ENCODE results near the gene TRMT10B.

TRMT10B gene

GRCh38 chr9:37753489-37754190 lies at the start of gene TRMT10B:
Gene TRMT10B (plus strand): TSS chr9:37753805. CDS start chr9:37761932, 8,127 bp downstream.
- peak; percentile 64 for DNase-seq (ENCODE audit: low read depth)

- no peak for DNase-seq (ENCODE audit: low read depth)
Observed at GRCh38 chr9:37705787-37706186, 47.8 kb upstream of the TRMT10B start.

- no peak for DNase-seq (ENCODE audit: low read depth)
Observed at GRCh38 chr9:37706290-37706689, 47.3 kb upstream of the TRMT10B start.

- no peak for DNase-seq (ENCODE audit: low read depth)
Observed at GRCh38 chr9:37707748-37708147, 45.9 kb upstream of the TRMT10B start.

GRCh38 chr9:37710046-37710445 lies 43.6 kb upstream of the TRMT10B start:
- DNase-seq (ENCODE audit: low read depth), result no peak

- no peak for DNase-seq (ENCODE audit: low read depth)
Observed at GRCh38 chr9:37715260-37715659, 38.3 kb upstream of the TRMT10B start.

GRCh38 chr9:37715991-37716505 lies 37.6 kb upstream of the TRMT10B start:
- no peak for DNase-seq (ENCODE audit: low read depth)

- no peak for DNase-seq (ENCODE audit: low read depth)
Observed at GRCh38 chr9:37719526-37719925, 34.1 kb upstream of the TRMT10B start.

- no peak for DNase-seq (ENCODE audit: low read depth)
Observed at GRCh38 chr9:37727013-37727412, 26.6 kb upstream of the TRMT10B start.

GRCh38 chr9:37729499-37729898 lies 24.1 kb upstream of the TRMT10B start:
- no peak for DNase-seq (ENCODE audit: low read depth)

GRCh38 chr9:37730256-37730655 lies 23.3 kb upstream of the TRMT10B start:
- DNase-seq (ENCODE audit: low read depth), result no peak

GRCh38 chr9:37730839-37731238 lies 22.8 kb upstream of the TRMT10B start:
- no peak for DNase-seq (ENCODE audit: low read depth)

GRCh38 chr9:37732086-37732741 lies 21.4 kb upstream of the TRMT10B start:
- no peak for DNase-seq (ENCODE audit: low read depth)

GRCh38 chr9:37732952-37733351 lies 20.7 kb upstream of the TRMT10B start:
- DNase-seq (ENCODE audit: low read depth), result no peak

- no peak for DNase-seq (ENCODE audit: low read depth)
Observed at GRCh38 chr9:37739222-37739621, 14.4 kb upstream of the TRMT10B start.

- DNase-seq (ENCODE audit: low read depth), result no peak
Observed at GRCh38 chr9:37740128-37740527, 13.5 kb upstream of the TRMT10B start.

- no peak for DNase-seq (ENCODE audit: low read depth)
Observed at GRCh38 chr9:37740631-37741328, 12.8 kb upstream of the TRMT10B start.

- DNase-seq (ENCODE audit: low read depth), result no peak
Observed at GRCh38 chr9:37745970-37746369, 7.6 kb upstream of the TRMT10B start.

GRCh38 chr9:37746448-37747270 lies 6.9 kb upstream of the TRMT10B start:
- no peak for DNase-seq (ENCODE audit: low read depth)

GRCh38 chr9:37747271-37747753 lies 6.3 kb upstream of the TRMT10B start:
- DNase-seq (ENCODE audit: low read depth), result peak; percentile 50

- DNase-seq (ENCODE audit: low read depth), result no peak
Observed at GRCh38 chr9:37749129-37749528, 4.5 kb upstream of the TRMT10B start.

GRCh38 chr9:37751186-37751585 lies 2.4 kb upstream of the TRMT10B start:
- DNase-seq (ENCODE audit: low read depth), result no peak
